ENCODE data around the gene BTBD1.
"Not testable (repeated sequence)": the region's sequence is repeated elsewhere in the genome, so short reads cannot be mapped to it uniquely, and the experiment has no call there.

Gene BTBD1

GRCh38 chr15:83094583-83094982 is 27.5 kb upstream of the BTBD1 start:
- DNase-seq (ENCODE audit: low read depth): no peak

- no peak for DNase-seq (ENCODE audit: low read depth)
Measured at GRCh38 chr15:83092309-83092976, 25.4 kb upstream of the BTBD1 start.

GRCh38 chr15:83091965-83092308 is 24.9 kb upstream of the BTBD1 start:
- not testable (repeated sequence) for DNase-seq (ENCODE audit: low read depth)

- no peak for DNase-seq (ENCODE audit: low read depth)
Measured at GRCh38 chr15:83090465-83090864, 23.4 kb upstream of the BTBD1 start.

GRCh38 chr15:83088876-83089275 is 21.8 kb upstream of the BTBD1 start:
- no peak for DNase-seq (ENCODE audit: low read depth)

GRCh38 chr15:83087576-83087975 is 20.5 kb upstream of the BTBD1 start:
- no peak for DNase-seq (ENCODE audit: low read depth)

- DNase-seq (ENCODE audit: low read depth): not testable (repeated sequence)
Measured at GRCh38 chr15:83085864-83086552, 19.0 kb upstream of the BTBD1 start.

GRCh38 chr15:83085461-83085860 is 18.4 kb upstream of the BTBD1 start:
- not testable (repeated sequence) for DNase-seq (ENCODE audit: low read depth)

GRCh38 chr15:83082730-83083386 is 15.8 kb upstream of the BTBD1 start:
- DNase-seq (ENCODE audit: low read depth): no peak

GRCh38 chr15:83081256-83082014 is 14.4 kb upstream of the BTBD1 start:
- no peak for DNase-seq (ENCODE audit: low read depth)

- DNase-seq (ENCODE audit: low read depth): no peak
Measured at GRCh38 chr15:83078712-83079111, 11.7 kb upstream of the BTBD1 start.

- no peak for DNase-seq (ENCODE audit: low read depth)
Measured at GRCh38 chr15:83077491-83078230, 10.6 kb upstream of the BTBD1 start.

- DNase-seq (ENCODE audit: low read depth): not testable (repeated sequence)
Measured at GRCh38 chr15:83069211-83069642, 2.2 kb upstream of the BTBD1 start.

GRCh38 chr15:83068054-83068453 is 1.0 kb upstream of the BTBD1 start:
- DNase-seq (ENCODE audit: low read depth): no peak

GRCh38 chr15:83067638-83067962 is 548 bp upstream of the BTBD1 start:
- no peak for DNase-seq (ENCODE audit: low read depth)

- no peak for DNase-seq (ENCODE audit: low read depth)
Measured at GRCh38 chr15:83066034-83066733, 868 bp downstream of the BTBD1 start.

- no peak for DNase-seq (ENCODE audit: low read depth)
Measured at GRCh38 chr15:83065431-83065830, 1.6 kb downstream of the BTBD1 start.

- no peak for DNase-seq (ENCODE audit: low read depth)
Measured at GRCh38 chr15:83064859-83065258, 2.2 kb downstream of the BTBD1 start.

- no peak for DNase-seq (ENCODE audit: low read depth)
Measured at GRCh38 chr15:83063551-83063950, 3.5 kb downstream of the BTBD1 start.

GRCh38 chr15:83062768-83063180 is 4.3 kb downstream of the BTBD1 start:
- DNase-seq (ENCODE audit: low read depth): no peak

GRCh38 chr15:83061680-83062079 is 5.4 kb downstream of the BTBD1 start:
- DNase-seq (ENCODE audit: low read depth): no peak

Measured in stimulated activated CD8-positive, alpha-beta memory T cell treated with anti-CD3 and anti-CD28 coated beads, Interleukin-15, amount 100 ng/mL, for 1 hour (primary cell).